Astrocyte of the spinal cord (primary cell): ENCODE measurements around the gene MSMO1.

ENCODE experiments used
- DNase-seq: peaks from one replicate; pipeline ENCODE4 v3.0.0; 2011; ENCODE audit warnings: low read depth, low spot score
- H3K4me3 ChIP-seq: 2 replicates; pipeline ENCODE4 v1.5.1; 2011; ENCODE audit warnings: low read depth, mild to moderate bottlenecking, low read length, moderate library complexity
- in situ Hi-C: cut with HindIII; loops from 2 replicates; pipeline ENCODE4 v1.10.0; 2017; ENCODE audit warnings: low sequenced_read_pairs
- TF ChIP-seq, protein P1 (sequence below): IDR thresholded peaks from 2 replicates; pipeline ENCODE4 v1.5.1; 2012; ENCODE audit warnings: low read depth, mild to moderate bottlenecking, low read length, inconsistent platforms

MSMO1 gene

DNA sequence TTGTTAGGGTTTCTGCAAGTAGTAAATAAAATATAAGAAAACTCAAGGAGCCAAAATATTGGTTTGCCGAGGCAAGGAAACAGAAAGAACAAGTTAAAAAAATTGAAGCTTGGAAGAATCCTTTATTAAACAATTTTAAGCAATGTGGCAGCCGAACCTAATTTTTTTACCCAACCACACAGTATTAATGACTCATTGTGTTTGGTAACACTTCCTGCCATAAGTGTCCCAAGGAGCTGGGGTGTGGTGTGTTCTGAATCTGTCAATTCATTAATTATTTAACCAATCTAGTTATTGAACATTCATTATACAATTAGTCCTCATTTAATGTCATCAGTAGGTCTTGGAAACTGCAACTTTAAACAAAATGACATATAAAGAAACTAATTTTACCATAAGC, 32.0 kb downstream of the MSMO1 start:
- TF ChIP-seq, protein P1, sequence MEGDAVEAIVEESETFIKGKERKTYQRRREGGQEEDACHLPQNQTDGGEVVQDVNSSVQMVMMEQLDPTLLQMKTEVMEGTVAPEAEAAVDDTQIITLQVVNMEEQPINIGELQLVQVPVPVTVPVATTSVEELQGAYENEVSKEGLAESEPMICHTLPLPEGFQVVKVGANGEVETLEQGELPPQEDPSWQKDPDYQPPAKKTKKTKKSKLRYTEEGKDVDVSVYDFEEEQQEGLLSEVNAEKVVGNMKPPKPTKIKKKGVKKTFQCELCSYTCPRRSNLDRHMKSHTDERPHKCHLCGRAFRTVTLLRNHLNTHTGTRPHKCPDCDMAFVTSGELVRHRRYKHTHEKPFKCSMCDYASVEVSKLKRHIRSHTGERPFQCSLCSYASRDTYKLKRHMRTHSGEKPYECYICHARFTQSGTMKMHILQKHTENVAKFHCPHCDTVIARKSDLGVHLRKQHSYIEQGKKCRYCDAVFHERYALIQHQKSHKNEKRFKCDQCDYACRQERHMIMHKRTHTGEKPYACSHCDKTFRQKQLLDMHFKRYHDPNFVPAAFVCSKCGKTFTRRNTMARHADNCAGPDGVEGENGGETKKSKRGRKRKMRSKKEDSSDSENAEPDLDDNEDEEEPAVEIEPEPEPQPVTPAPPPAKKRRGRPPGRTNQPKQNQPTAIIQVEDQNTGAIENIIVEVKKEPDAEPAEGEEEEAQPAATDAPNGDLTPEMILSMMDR = no peak
- in situ Hi-C loops = no loop called here
- H3K4me3 ChIP-seq = no peak overlapping the region
- DNase-seq = no peak

DNA sequence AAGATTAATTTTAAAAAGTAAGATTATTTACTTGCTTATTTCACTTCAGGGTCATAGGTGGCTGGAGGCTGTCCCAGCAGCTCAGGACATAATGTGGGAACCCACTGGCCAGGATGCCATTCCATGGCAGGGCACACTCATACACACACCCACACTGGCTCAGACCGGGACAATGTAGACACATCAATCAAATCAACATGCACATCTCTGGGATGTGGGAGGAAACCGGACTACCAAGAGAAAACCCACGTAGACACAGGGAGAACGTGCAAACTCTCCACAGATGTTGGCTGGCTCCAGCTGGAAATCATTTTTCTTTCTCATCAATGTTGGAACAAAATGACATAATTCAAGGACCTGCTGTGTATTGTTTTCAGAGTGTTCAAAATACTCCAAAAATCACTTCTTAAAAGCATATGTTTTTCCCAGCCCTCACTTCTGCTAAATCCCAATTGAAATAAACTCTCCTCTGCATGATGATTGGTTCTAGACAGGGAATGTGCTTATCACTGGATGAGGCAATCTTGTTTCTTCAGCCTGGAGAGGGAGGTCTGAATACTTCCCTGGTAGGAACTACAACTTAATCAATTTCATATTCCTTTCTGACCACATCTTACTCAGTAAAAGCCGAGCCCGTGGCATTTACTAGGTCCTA, 32.7 kb downstream of the MSMO1 start:
- in situ Hi-C loops = no loop called here
- no peak for DNase-seq
- no peak overlapping the region for H3K4me3 ChIP-seq
- TF ChIP-seq, protein P1 = no peak

DNA sequence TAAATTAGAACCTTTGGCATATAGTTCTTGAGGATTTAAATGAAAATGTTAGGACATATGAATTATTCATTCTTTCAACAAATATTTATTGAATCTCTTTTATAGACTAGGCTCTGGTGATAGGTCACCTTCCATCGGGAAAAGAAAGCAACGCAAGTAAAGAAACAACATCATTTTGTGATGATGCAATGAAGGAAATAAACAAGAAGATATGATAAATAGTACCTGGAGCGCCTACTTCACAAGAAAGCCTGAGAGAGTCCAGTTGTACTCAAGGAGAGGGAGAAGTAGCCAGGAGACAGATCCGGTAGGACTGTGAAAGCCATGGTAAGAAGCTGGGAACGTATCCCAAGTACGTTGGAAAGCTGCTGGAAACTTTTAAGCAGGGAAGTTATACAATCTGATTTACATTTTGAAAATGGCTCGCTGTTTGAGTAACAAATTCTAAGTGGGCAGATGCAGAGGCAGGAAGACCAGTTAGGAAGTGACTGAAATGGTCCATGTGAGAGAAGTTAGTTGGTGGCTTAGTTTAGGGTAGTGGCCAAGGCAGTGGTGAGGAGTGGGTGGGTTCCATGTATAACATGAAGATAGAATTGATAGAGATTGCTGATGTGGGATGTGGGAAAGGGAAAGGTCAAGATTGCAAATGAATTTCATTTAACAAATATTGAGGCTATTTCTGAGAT, 33.7 kb downstream of the MSMO1 start:
- in situ Hi-C loops = no loop called here
- no peak overlapping the region for H3K4me3 ChIP-seq
- TF ChIP-seq, protein P1 = no peak
- no peak for DNase-seq

DNA sequence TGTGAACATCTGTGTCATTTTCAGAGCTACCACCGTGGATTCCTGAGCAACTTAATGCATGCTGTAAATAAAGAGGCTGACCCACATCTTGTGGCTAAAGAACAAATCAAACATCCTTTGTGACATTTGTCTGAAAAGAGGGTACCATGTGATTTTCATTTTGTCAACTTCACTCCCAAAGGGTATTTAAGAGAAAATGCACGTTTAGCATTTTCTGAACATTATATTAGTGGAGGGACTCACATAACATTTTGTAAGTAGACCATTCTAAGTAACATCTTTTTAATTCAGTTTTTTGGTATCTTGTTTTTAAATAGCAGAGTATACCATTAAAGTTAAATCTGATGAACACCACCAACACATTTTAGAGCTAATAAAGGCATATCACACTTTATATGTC, 34.3 kb downstream of the MSMO1 start:
- TF ChIP-seq, protein P1 = no peak
- in situ Hi-C loops = no loop called here

DNA sequence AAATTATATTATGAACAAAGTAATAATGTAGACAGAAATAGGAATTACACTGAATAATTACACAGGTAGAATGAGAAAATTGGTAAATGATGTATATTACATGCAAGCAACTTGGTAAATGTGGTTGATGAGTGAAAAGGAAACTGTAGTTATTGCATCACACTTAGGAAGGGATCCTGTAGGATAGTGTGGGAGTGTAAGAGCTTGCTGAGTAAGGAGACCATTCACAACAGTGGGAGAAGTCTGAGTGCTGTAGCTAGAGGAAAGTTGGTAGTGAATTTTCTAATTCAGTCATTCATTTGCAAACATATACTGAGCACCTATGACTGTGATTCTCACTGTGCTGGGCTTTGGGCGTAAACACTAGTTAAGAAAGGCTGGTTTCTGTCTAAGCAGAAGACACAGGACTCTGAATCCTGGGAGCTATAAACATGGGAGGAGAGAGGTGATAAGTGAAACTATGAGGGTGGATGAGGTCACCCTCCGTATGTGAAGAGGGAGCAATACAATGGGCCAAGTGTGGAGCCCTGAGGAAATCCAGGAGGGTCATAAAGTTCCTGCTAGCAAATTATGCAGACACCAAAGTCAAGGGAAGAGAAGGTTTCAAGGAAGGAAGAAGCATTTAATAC, 37.1 kb downstream of the MSMO1 start:
- in situ Hi-C loops = no loop called here
- no peak overlapping the region for H3K4me3 ChIP-seq
- DNase-seq = no peak
- TF ChIP-seq, protein P1 = no peak

More for the DNA sequence above, 34.3 kb downstream of the MSMO1 start:
- no peak overlapping the region for H3K4me3 ChIP-seq
- DNase-seq = no peak

DNA sequence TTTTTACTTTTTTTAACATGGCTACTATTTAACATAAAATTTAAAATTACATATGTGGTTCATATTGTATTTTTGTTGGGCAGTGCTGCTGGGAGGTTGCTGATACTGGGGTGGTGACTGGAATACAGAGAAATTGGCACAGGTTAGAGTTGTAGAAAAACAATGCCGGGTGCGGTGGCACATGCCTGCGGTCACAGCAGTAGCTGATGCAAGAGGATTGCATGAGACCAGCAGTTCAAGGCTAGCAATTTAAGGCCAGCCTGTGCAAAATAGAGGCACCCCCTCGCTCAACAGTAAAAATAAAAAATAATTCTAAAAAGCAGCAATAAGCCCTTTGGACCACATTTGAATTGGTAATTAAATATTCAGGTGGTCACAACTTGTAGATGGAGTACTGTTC, 39.6 kb downstream of the MSMO1 start:
- H3K4me3 ChIP-seq = no peak overlapping the region
- no peak for DNase-seq
- in situ Hi-C loops = no loop called here
- TF ChIP-seq, protein P1 = no peak
